ENCODE results near the gene CD96. TPM values are rescaled to one million over a fixed set of nuclear protein-coding genes. Genes with fewer than 3 reads are reported as not detected.

CD96 gene
- total and polyA plus RNA-seq, 7 donors: 0.01 to 0.59 (median 0.20) TPM; not detected in 1

DNA sequence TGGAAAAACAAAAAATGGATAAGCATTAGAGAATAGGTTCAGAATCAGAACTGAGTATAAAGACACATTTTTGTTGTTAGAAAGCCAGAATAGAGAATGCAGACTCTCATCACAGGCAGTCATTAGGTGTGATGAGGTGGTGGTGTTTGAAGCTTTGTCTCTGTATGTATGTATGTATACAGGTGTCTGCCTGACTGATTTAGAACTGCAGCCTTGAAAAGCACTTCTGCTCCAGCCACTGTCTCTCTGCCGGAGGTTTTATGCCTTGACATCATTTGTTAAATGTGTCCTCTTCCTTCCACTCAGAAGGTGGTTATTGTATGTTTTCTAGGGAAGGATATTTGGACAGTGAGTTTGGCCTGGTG is 133.8 kb downstream of the CD96 start:
- no peaks in the 10 kb centered on the region for H3K27me3 ChIP-seq (ENCODE audit: insufficient read depth in 3 of 3, low read length in 2 of 3)
- TF ChIP-seq, protein P1, sequence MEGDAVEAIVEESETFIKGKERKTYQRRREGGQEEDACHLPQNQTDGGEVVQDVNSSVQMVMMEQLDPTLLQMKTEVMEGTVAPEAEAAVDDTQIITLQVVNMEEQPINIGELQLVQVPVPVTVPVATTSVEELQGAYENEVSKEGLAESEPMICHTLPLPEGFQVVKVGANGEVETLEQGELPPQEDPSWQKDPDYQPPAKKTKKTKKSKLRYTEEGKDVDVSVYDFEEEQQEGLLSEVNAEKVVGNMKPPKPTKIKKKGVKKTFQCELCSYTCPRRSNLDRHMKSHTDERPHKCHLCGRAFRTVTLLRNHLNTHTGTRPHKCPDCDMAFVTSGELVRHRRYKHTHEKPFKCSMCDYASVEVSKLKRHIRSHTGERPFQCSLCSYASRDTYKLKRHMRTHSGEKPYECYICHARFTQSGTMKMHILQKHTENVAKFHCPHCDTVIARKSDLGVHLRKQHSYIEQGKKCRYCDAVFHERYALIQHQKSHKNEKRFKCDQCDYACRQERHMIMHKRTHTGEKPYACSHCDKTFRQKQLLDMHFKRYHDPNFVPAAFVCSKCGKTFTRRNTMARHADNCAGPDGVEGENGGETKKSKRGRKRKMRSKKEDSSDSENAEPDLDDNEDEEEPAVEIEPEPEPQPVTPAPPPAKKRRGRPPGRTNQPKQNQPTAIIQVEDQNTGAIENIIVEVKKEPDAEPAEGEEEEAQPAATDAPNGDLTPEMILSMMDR (IDR thresholded peaks at IDR 0.05): no peak
- ATAC-seq (no peak), DNase-seq (no peak)
- H3K4me3 ChIP-seq: no peak overlapping the region
- no peaks in the 10 kb centered on the region for H3K9me3 ChIP-seq
- no peak overlapping the region for H3K27ac ChIP-seq
- H3K4me1 ChIP-seq: peaks cover 4% of the 10 kb centered on the region
- intact Hi-C loops (cut with DNase I): no loop called here
- WGBS, 3 donors: 39 to 45% (median 39%) methylated on average over 1 of the region's 1 CpG
- no peaks in the 10 kb centered on the region for H3K36me3 ChIP-seq (ENCODE audit: insufficient read depth in 1 of 2, low read depth in 1 of 2)

DNA sequence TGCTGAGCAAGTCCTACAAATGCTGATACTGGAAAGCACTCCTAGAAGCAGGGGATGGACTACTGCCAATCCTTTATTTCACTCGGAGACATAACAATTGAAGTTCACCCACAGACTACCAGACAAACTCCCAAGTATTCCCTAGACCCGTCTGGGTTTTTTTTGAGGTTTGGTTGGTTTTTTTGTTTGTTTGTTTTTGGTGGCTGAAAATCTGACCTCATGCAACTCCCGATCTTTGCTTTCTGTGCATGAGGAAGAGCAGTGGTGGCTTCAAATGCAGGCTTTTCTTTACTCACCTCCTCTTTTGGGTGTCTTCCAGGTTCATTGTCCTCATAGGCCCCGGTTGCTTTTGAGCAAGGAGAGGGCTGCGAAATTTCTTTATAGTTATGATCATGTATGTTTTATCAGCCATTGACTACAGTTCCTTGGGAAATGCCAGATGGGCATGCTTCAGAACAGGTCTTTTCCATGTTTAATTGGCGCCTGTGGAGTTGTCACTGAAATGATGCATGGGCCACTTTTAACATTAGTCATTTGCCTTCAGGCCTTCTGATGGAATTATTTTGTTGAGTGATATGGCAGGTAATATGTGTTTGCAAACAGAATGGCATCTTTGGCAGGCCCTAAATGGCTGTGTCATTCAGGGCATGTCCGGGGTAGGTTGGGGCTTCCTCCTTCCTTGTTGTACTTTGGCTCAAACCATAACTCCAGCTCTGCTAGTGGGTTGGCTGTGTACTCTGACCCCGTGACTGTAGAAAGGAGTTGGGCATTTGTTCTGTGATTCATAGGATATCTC is 134.4 kb downstream of the CD96 start:
- Histone ChIP-seq H3K9me3 (no peaks in the 10 kb centered on the region), H3K27me3 (ENCODE audit: insufficient read depth in 3 of 3, low read length in 2 of 3) (no peaks in the 10 kb centered on the region), H3K4me3 (no peak overlapping the region), H3K36me3 (ENCODE audit: insufficient read depth in 1 of 2, low read depth in 1 of 2) (no peaks in the 10 kb centered on the region), H3K4me1 (peaks cover 4% of the 10 kb centered on the region), H3K27ac (no peak overlapping the region)
- intact Hi-C loops (cut with DNase I): no loop called here
- 52 to 56% (median 52%) methylated on average over 8 of the region's 8 CpGs for WGBS, 3 donors
- TF ChIP-seq, protein P1 (IDR thresholded peaks at IDR 0.05): no peak
- DNase-seq: no peak
- ATAC-seq: peak in 1 of 4 donors; percentile 54

DNA sequence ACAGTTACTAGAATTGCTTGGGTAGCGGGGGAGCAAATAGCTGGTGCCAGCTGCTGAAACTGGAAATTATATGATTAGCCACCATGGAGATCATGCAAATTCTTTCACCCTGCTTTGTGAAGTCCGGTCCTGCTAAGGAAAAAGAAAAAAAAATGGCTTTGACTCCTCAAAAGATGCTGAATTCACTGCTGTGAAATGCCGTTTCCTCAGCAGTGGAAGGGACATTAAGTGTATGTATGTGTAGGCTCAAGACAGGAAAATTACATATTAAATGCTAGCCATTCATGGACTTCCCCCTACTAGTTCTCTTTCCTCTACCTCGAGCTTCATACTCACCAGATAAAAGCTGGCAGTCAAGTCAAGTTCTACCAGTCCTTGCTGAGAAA is 135.0 kb downstream of the CD96 start:
- H3K27me3 ChIP-seq (ENCODE audit: insufficient read depth in 3 of 3, low read length in 2 of 3): no peaks in the 10 kb centered on the region
- DNase-seq: no peak
- WGBS, 3 donors: 73 to 82% (median 75%) methylated on average over 4 of the region's 4 CpGs
- TF ChIP-seq, protein P1 (IDR thresholded peaks at IDR 0.05): no peak
- H3K4me3 ChIP-seq: no peak overlapping the region
- H3K27ac ChIP-seq: no peak overlapping the region
- intact Hi-C loops (cut with DNase I): no loop called here
- no peaks in the 10 kb centered on the region for H3K9me3 ChIP-seq
- no peaks in the 10 kb centered on the region for H3K36me3 ChIP-seq (ENCODE audit: insufficient read depth in 1 of 2, low read depth in 1 of 2)
- peaks cover 4% of the 10 kb centered on the region for H3K4me1 ChIP-seq
- no peak for ATAC-seq

DNA sequence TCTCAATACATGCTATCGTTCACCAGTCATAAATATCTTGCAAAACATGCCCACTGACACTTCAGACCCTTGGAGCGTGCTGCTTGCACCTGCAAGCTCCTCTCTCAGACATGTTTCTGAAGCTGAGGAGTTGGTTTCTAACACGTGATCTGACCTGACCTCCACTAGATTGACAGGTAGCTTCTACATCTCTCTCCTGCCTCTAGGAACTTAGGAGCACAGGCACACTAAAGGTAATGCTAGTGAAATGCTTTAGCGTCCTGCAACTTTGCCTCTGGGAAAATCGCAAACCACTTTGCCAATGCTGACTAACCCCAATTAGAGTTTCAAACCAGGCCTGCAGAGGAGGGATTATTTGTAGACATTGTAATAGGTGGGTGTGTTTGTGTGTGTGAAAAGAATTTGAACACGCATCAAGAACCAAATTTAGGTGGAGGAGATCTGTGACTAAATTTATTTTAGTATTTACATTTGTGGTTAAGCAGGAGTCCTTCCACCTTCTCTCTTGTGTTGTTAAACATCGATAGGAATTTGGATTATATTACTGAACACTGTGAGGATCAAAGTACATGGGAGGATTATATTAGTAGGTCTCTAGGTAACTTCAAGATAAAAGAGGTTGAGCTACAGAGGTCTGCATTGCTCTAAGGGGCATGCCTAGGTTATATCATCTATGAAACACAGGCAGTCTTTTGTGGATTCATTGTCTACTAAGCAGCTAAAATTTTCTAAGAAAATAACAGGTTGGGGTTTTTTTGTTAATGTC is 139.8 kb downstream of the CD96 start:
- Histone ChIP-seq H3K9me3 (no peaks in the 10 kb centered on the region), H3K36me3 (ENCODE audit: insufficient read depth in 1 of 2, low read depth in 1 of 2) (no peaks in the 10 kb centered on the region), H3K4me1 (no peaks in the 10 kb centered on the region), H3K27ac (no peak overlapping the region), H3K27me3 (ENCODE audit: insufficient read depth in 3 of 3, low read length in 2 of 3) (no peaks in the 10 kb centered on the region), H3K4me3 (no peak overlapping the region)
- intact Hi-C loops (cut with DNase I): no loop called here
- DNase-seq: no peak
- whole genome bisulfite sequencing, 3 donors: 75 to 79% (median 76%) methylated on average over 7 of the region's 7 CpGs
- TF ChIP-seq, protein P1 (IDR thresholded peaks at IDR 0.05): no peak
- ATAC-seq: no peak

Data from psoas muscle (tissue), 8 donors.